DOHH2 (cell line): Measurements from ENCODE around the gene EPS8L2.

ENCODE experiments used
- H3F3A ChIP-seq: fragments of 200-600 bp; sonication (generic), shearing (Covaris generic); 2 replicates; pipeline ENCODE4 v1.6.0; 2016; ENCODE audit warnings: antibody characterized with exemption, mild to moderate bottlenecking; ENCODE audit not compliant: control insufficient read depth, insufficient read depth
- H3K27ac ChIP-seq: fragments of 200-600 bp; sonication (generic); 2 replicates; pipeline ENCODE4 v1.5.1; 2014; ENCODE audit warnings: low read depth, mild to moderate bottlenecking, low read length, moderate library complexity
- H3K27me3 ChIP-seq: fragments of 200-600 bp; sonication (generic); 2 replicates; pipeline ENCODE4 v1.6.1; 2014; ENCODE audit warnings: mild to moderate bottlenecking, low read length, mixed read lengths; ENCODE audit not compliant: control insufficient read depth
- H3K36me3 ChIP-seq: fragments of 200-600 bp; sonication (generic); 2 replicates; pipeline ENCODE4 v1.6.1; 2014; ENCODE audit warnings: mild to moderate bottlenecking, low read length, moderate library complexity, mixed read lengths; ENCODE audit not compliant: control insufficient read depth
- H3K4me1 ChIP-seq: fragments of 200-600 bp; sonication (generic); 2 replicates; pipeline ENCODE4 v1.6.1; 2014; ENCODE audit warnings: mild to moderate bottlenecking, low read length, mixed read lengths; ENCODE audit not compliant: control insufficient read depth
- H3K4me2 ChIP-seq: fragments of 200-600 bp; sonication (generic); 2 replicates; pipeline ENCODE4 v1.6.0; 2014; ENCODE audit warnings: mild to moderate bottlenecking, low read length, moderate library complexity
- H3K4me3 ChIP-seq: fragments of 200-600 bp; sonication (generic); 2 replicates; pipeline ENCODE4 v1.5.1; 2014; ENCODE audit warnings: mild to moderate bottlenecking, low read length, mixed read lengths
- H3K79me2 ChIP-seq: fragments of 200-600 bp; sonication (generic); 2 replicates; pipeline ENCODE4 v1.6.1; 2014; ENCODE audit warnings: mild to moderate bottlenecking, low read length, mixed read lengths; ENCODE audit not compliant: control insufficient read depth
- H3K9me2 ChIP-seq: fragments of 200-600 bp; sonication (generic); replicated peaks from 2 replicates; pipeline ENCODE4 v1.6.1; 2014; ENCODE audit warnings: mild to moderate bottlenecking, low read length, mixed read lengths; ENCODE audit not compliant: control insufficient read depth
- H3K9me3 ChIP-seq: fragments of 200-600 bp; sonication (generic); 2 replicates; pipeline ENCODE4 v1.6.1; 2014; ENCODE audit warnings: antibody characterized with exemption, low read length, mixed read lengths; ENCODE audit not compliant: control insufficient read depth, insufficient read depth
- H4K20me1 ChIP-seq: fragments of 200-600 bp; sonication (generic); 2 replicates; pipeline ENCODE4 v1.6.0; 2014; ENCODE audit warnings: low read depth, mild to moderate bottlenecking, antibody characterized with exemption, low read length, moderate library complexity; ENCODE audit not compliant: control insufficient read depth, insufficient read depth
- EZH2phosphoT487 ChIP-seq: fragments of 200-600 bp; sonication (generic); IDR thresholded peaks from 2 replicates; pipeline ENCODE4 v1.6.1; 2017; ENCODE audit warnings: borderline replicate concordance, mild to moderate bottlenecking, antibody characterized with exemption, low read length, moderate library complexity, mixed read lengths
- TF ChIP-seq, protein P1 (sequence below): fragments of 200-600 bp; sonication (generic); IDR thresholded peaks from one replicate; pipeline ENCODE4 v1.5.1; 2014; ENCODE audit warnings: antibody characterized with exemption, mild to moderate bottlenecking, low read depth, low read length; ENCODE audit not compliant: poor library complexity, severe bottlenecking

Gene EPS8L2

GRCh38 chr11:706957-707816 lies 1.2 kb downstream of the EPS8L2 start:
- 0 out of 2 replicates have a peak, but pooled peaks cover 4% of the 10 kb centered on the region for H3K4me1 ChIP-seq
- TF ChIP-seq, protein P1, sequence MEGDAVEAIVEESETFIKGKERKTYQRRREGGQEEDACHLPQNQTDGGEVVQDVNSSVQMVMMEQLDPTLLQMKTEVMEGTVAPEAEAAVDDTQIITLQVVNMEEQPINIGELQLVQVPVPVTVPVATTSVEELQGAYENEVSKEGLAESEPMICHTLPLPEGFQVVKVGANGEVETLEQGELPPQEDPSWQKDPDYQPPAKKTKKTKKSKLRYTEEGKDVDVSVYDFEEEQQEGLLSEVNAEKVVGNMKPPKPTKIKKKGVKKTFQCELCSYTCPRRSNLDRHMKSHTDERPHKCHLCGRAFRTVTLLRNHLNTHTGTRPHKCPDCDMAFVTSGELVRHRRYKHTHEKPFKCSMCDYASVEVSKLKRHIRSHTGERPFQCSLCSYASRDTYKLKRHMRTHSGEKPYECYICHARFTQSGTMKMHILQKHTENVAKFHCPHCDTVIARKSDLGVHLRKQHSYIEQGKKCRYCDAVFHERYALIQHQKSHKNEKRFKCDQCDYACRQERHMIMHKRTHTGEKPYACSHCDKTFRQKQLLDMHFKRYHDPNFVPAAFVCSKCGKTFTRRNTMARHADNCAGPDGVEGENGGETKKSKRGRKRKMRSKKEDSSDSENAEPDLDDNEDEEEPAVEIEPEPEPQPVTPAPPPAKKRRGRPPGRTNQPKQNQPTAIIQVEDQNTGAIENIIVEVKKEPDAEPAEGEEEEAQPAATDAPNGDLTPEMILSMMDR, result no peak
- TF ChIP-seq EZH2phosphoT487, result no peak
- no peaks in the 10 kb centered on the region for H3K9me2 ChIP-seq
- H3K27me3 ChIP-seq, result peaks cover 41% of the 10 kb centered on the region
- no peaks in the 10 kb centered on the region for H3K9me3 ChIP-seq
- H4K20me1 ChIP-seq, result peaks cover 3% of the 10 kb centered on the region; the same call in 1 of the 2 replicates
- H3K27ac ChIP-seq, result no peak overlapping the region
- no peak overlapping the region for H3K4me3 ChIP-seq
- H3K79me2 ChIP-seq, result no peaks in the 10 kb centered on the region
- peaks cover 2% of the 10 kb centered on the region; the same call in 1 of the 2 replicates for H3K36me3 ChIP-seq
- H3F3A ChIP-seq, result 0 out of 2 replicates have a peak, but pooled peaks cover 3% of the 10 kb centered on the region
- no peak overlapping the region for H3K4me2 ChIP-seq

- peaks cover 3% of the 10 kb centered on the region; the same call in 1 of the 2 replicates for H4K20me1 ChIP-seq
- H3K9me2 ChIP-seq, result no peaks in the 10 kb centered on the region
- H3K27ac ChIP-seq, result no peak overlapping the region
- 0 out of 2 replicates have a peak, but pooled peaks cover 3% of the 10 kb centered on the region for H3F3A ChIP-seq
- 0 out of 2 replicates have a peak, but pooled peaks cover 4% of the 10 kb centered on the region for H3K4me1 ChIP-seq
- H3K36me3 ChIP-seq, result no peaks in the 10 kb centered on the region
- no peak for TF ChIP-seq EZH2phosphoT487
- TF ChIP-seq, protein P1, result no peak
- no peak overlapping the region for H3K4me3 ChIP-seq
- H3K9me3 ChIP-seq, result no peaks in the 10 kb centered on the region
- H3K4me2 ChIP-seq, result no peak overlapping the region
- peaks cover 48% of the 10 kb centered on the region for H3K27me3 ChIP-seq
- no peaks in the 10 kb centered on the region for H3K79me2 ChIP-seq
Observed at GRCh38 chr11:707817-708420, 1.9 kb downstream of the EPS8L2 start.

DNA sequence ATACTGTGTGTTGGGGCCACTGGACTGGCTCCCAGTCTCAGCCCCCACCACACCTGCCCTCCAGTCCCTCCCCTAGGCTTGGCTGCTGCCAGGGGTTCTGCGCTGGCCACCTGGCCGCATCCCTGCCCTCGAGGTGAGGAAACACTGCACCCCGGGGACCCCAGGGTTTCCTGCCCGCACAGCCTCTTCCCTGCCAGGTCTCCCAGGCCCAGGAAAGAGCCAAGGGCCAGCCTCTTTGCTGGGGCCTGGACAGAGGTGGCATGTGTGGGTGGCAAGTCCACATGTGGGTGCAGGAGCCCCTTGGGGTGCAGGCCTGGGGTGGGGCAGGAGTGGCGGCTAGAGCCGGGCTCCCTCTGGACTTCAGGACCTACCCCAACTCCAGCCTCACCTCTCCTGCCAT lies 2.5 kb downstream of the EPS8L2 start:
- TF ChIP-seq, protein P1, result no peak
- no peak for TF ChIP-seq EZH2phosphoT487
- Histone ChIP-seq H3F3A (0 out of 2 replicates have a peak, but pooled peaks cover 3% of the 10 kb centered on the region), H3K27me3 (peaks cover 48% of the 10 kb centered on the region), H4K20me1 (peaks cover 3% of the 10 kb centered on the region; the same call in 1 of the 2 replicates), H3K36me3 (no peaks in the 10 kb centered on the region), H3K27ac (no peak overlapping the region), H3K9me2 (no peaks in the 10 kb centered on the region), H3K4me1 (0 out of 2 replicates have a peak, but pooled peaks cover 4% of the 10 kb centered on the region), H3K9me3 (no peaks in the 10 kb centered on the region), H3K79me2 (no peaks in the 10 kb centered on the region), H3K4me2 (no peak overlapping the region), H3K4me3 (no peak overlapping the region)
